ENCODE measurements around the gene INPP5D.

GRCh38 chr2:233218836-233219235, 158.7 kb downstream of the INPP5D start:
- no peak for TF ChIP-seq CTCF (IDR thresholded peaks at IDR 0.05)
- TF ChIP-seq POLR2A (IDR thresholded peaks at IDR 0.05) = no peak
